HepG2 (cell line): ENCODE measurements around the gene PTPRCAP. TPM values are rescaled to one million over a fixed set of nuclear protein-coding genes. Genes with fewer than 3 reads are reported as not detected.

Experiments used
- ATRX ChIP-seq: sonication (generic); formaldehyde crosslinking; IDR thresholded peaks from 2 replicates; pipeline ENCODE4 v1.4.0; 2020; ENCODE audit warnings: missing genetic modification reagents, borderline replicate concordance
- CCAR2 ChIP-seq: fragments of 200-400 bp; formaldehyde crosslinking; optimal IDR thresholded peaks from 2 replicates; pipeline ENCODE3; 2018; ENCODE audit warnings: low read depth, mild to moderate bottlenecking, low read length, moderate library complexity
- EHMT2 ChIP-seq: fragments of 200-600 bp; sonication (generic); IDR thresholded peaks from 2 replicates; pipeline ENCODE4 v1.7.0; 2017; ENCODE audit warnings: antibody characterized with exemption, low read depth, low read length, borderline replicate concordance
- FIP1L1 ChIP-seq: fragments of 200-400 bp; formaldehyde crosslinking; IDR thresholded peaks from 2 replicates; pipeline ENCODE4 v1.6.1; 2018; ENCODE audit warnings: low read depth, mild to moderate bottlenecking, low read length, moderate library complexity, borderline replicate concordance; ENCODE audit not compliant: insufficient read depth
- FOXO1 ChIP-seq: sonication (generic); formaldehyde crosslinking; IDR thresholded peaks from 2 replicates; pipeline ENCODE4 v1.4.0; 2020; ENCODE audit warnings: missing genetic modification reagents
- GTF2F1 ChIP-seq: fragments of 150-350 bp; IDR thresholded peaks from 2 replicates; pipeline ENCODE4 v1.6.1; 2014; ENCODE audit warnings: low read length
- HNRNPH1 ChIP-seq: fragments of 200-400 bp; formaldehyde crosslinking; optimal IDR thresholded peaks from 2 replicates; pipeline ENCODE3; 2017; ENCODE audit warnings: mild to moderate bottlenecking, low read depth, low read length
- HOXD1 ChIP-seq: sonication (generic); formaldehyde crosslinking; IDR thresholded peaks from 2 replicates; pipeline ENCODE4 v1.5.0; 2020; ENCODE audit warnings: missing genetic modification reagents
- IKZF1 ChIP-seq: fragments of 450-650 bp; IDR thresholded peaks from 2 replicates; pipeline ENCODE4 v1.7.1; 2016
- KDM5B ChIP-seq: sonication (generic); formaldehyde crosslinking; IDR thresholded peaks from 2 replicates; pipeline ENCODE4 v1.4.0; 2020; ENCODE audit warnings: missing genetic modification reagents, mild to moderate bottlenecking, borderline replicate concordance
- NAIF1 ChIP-seq: sonication (generic); formaldehyde crosslinking; IDR thresholded peaks from 2 replicates; pipeline ENCODE4 v1.5.0; 2020; ENCODE audit warnings: mild to moderate bottlenecking, missing genetic modification reagents, borderline replicate concordance
- NBN ChIP-seq: fragments of 450-650 bp; conservative IDR thresholded peaks from 2 replicates; pipeline ENCODE4 v1.6.1; 2017
- NKX3-1 ChIP-seq: sonication (generic); formaldehyde crosslinking; IDR thresholded peaks from 2 replicates; pipeline ENCODE4 v1.5.0; 2020; ENCODE audit warnings: missing genetic modification reagents
- PAF1 ChIP-seq: IDR thresholded peaks from 2 replicates; pipeline ENCODE4 v1.6.1; 2016; ENCODE audit warnings: missing genetic modification reagents, missing compliant biosample characterization
- RBM39 ChIP-seq: fragments of 200-400 bp; formaldehyde crosslinking; IDR thresholded peaks from one replicate; pipeline ENCODE4 v1.6.1; 2018; ENCODE audit warnings: antibody characterized with exemption, mild to moderate bottlenecking, low read depth, low read length; ENCODE audit not compliant: poor library complexity, severe bottlenecking
- SMAD9 ChIP-seq: sonication (generic); formaldehyde crosslinking; IDR thresholded peaks from 2 replicates; pipeline ENCODE4 v1.5.1; 2020; ENCODE audit warnings: mild to moderate bottlenecking, missing genetic modification reagents
- SNRNP70 ChIP-seq: fragments of 200-400 bp; formaldehyde crosslinking; IDR thresholded peaks from 2 replicates; pipeline ENCODE4 v1.6.1; 2017; ENCODE audit warnings: mild to moderate bottlenecking, low read depth, low read length, moderate library complexity
- SOX5 ChIP-seq: IDR thresholded peaks from 2 replicates; pipeline ENCODE4 v1.6.1; 2016; ENCODE audit warnings: borderline replicate concordance
- SRSF9 ChIP-seq: fragments of 200-400 bp; formaldehyde crosslinking; IDR thresholded peaks from 2 replicates; pipeline ENCODE4 v1.6.1; 2018; ENCODE audit warnings: borderline replicate concordance, mild to moderate bottlenecking, low read depth, low read length; ENCODE audit not compliant: insufficient read depth, poor library complexity, severe bottlenecking
- TAF1 ChIP-seq: sonication (generic); formaldehyde crosslinking; IDR thresholded peaks from 2 replicates; pipeline ENCODE4 v1.4.0; 2020; ENCODE audit warnings: missing genetic modification reagents
- TEAD2 ChIP-seq: sonication (generic); formaldehyde crosslinking; IDR thresholded peaks from 2 replicates; pipeline ENCODE4 v1.9.0; 2021; ENCODE audit warnings: missing genetic modification reagents
- THRA ChIP-seq: sonication (generic); formaldehyde crosslinking; IDR thresholded peaks from 2 replicates; pipeline ENCODE4 v1.4.0; 2020; ENCODE audit warnings: missing genetic modification reagents, borderline replicate concordance
- TOPORS ChIP-seq: sonication (generic); formaldehyde crosslinking; IDR thresholded peaks from 2 replicates; pipeline ENCODE4 v1.8.0; 2023; ENCODE audit warnings: mild to moderate bottlenecking, missing genetic modification reagents
- ZC3H4 ChIP-seq: sonication (generic); formaldehyde crosslinking; IDR thresholded peaks from 2 replicates; pipeline ENCODE4 v1.4.0; 2020; ENCODE audit warnings: missing genetic modification reagents, borderline replicate concordance
- ZNF30 ChIP-seq: sonication (generic); formaldehyde crosslinking; IDR thresholded peaks from 2 replicates; pipeline ENCODE4 v1.5.0; 2020; ENCODE audit warnings: mild to moderate bottlenecking, missing genetic modification reagents
- ZNF484 ChIP-seq: sonication (generic); formaldehyde crosslinking; IDR thresholded peaks from 2 replicates; pipeline ENCODE4 v1.5.1; 2020; ENCODE audit warnings: mild to moderate bottlenecking, low read depth, missing genetic modification reagents, borderline replicate concordance
- ZNF570 ChIP-seq: sonication (generic); formaldehyde crosslinking; IDR thresholded peaks from 2 replicates; pipeline ENCODE4 v1.4.0; 2020; ENCODE audit warnings: mild to moderate bottlenecking, missing genetic modification reagents, borderline replicate concordance
- ZNF720 ChIP-seq: sonication (generic); formaldehyde crosslinking; IDR thresholded peaks from 2 replicates; pipeline ENCODE4 v1.4.0; 2020; ENCODE audit warnings: missing genetic modification reagents
- ZZZ3 ChIP-seq: sonication (generic); formaldehyde crosslinking; IDR thresholded peaks from 2 replicates; pipeline ENCODE4 v1.4.0; 2020; ENCODE audit warnings: missing genetic modification reagents, mild to moderate bottlenecking, borderline replicate concordance
- polyA plus RNA-seq, 8 experiments: library from polyadenylated mRNA; depleted of rRNA in 3 of 8; stranded (reverse) in 7 of 8; unstranded in 1 of 8; fragments of >200 nt; fragmentation: Illumina TruSeq in 4 of 8; extraction: Trizol in 4 of 8; gene quantifications; 2 replicates each; pipeline versions ENCODE4 v1.2.1 to v1.2.3, GENCODE V29; 2011 to 2016; ENCODE audit warnings: low read depth in 4 of 8, missing spikeins in 1 of 8, mixed read lengths in 1 of 8; ENCODE audit not compliant: insufficient read depth in 1 of 8
- total RNA-seq, 5 experiments: library from RNA; depleted of rRNA; stranded (reverse); fragments of >200 nt; fragmentation: Illumina TruSeq; extraction: Trizol; gene quantifications; 2 replicates each; pipeline ENCODE4 v1.2.3, GENCODE V29; 2016; ENCODE audit warnings: low read depth in 1 of 5
- TF ChIP-seq, protein P1 (sequence below): sonication (generic); formaldehyde crosslinking; IDR thresholded peaks from 2 replicates; pipeline ENCODE4 v1.4.0; 2020; ENCODE audit warnings: missing genetic modification reagents, low read depth, mild to moderate bottlenecking, borderline replicate concordance
- TF ChIP-seq, protein P2 (sequence below): IDR thresholded peaks from 2 replicates; pipeline ENCODE4 v1.6.1; 2012; ENCODE audit warnings: inconsistent platforms

Gene PTPRCAP
- total and polyA plus RNA-seq, 2 of the 13 experiments (the other 11 are each of a cell fraction or from before 2014, with no cell fraction given) = 0.60 to 0.70 TPM

GRCh38 chr11:67468759-67469507 lies 31.5 kb upstream of the PTPRCAP start, which contains the start of gene TMEM134 (continued):
- TF ChIP-seq SRSF9 (no peak), TEAD2 (CRISPR knock-in tag) (no peak), ZZZ3 (CRISPR knock-in tag) (no peak), ZNF484 (CRISPR knock-in tag) (no peak), THRA (CRISPR knock-in tag) (no peak; the same call in 1 of the 2 replicates), GTF2F1 (0 out of 2 replicates have a peak, but pooled peaks have one; percentile 42), SNRNP70 (no peak), TOPORS (CRISPR knock-in tag) (no peak; the same call in 1 of the 2 replicates), PAF1 (CRISPR knock-in tag) (no peak), HNRNPH1 (no peak), IKZF1 (no peak), NAIF1 (no peak), NKX3-1 (peak; percentile 59; the same call in 1 of the 2 replicates), RBM39 (no peak), FOXO1 (CRISPR knock-in tag) (no peak), ZNF30 (no peak), FIP1L1 (no peak), EHMT2 (no peak), SOX5 (CRISPR knock-in tag) (no peak; the same call in 1 of the 2 replicates), CCAR2 (no peak), TAF1 (CRISPR knock-in tag) (peak; percentile 81), ZNF720 (CRISPR knock-in tag) (no peak), HOXD1 (CRISPR knock-in tag) (peak; percentile 89; the same call in 1 of the 2 replicates), NBN (no peak), KDM5B (no peak), SMAD9 (CRISPR knock-in tag) (no peak), ZNF570 (CRISPR knock-in tag) (no peak), ATRX (CRISPR knock-in tag) (no peak), ZC3H4 (no peak)
- TF ChIP-seq, protein P1, sequence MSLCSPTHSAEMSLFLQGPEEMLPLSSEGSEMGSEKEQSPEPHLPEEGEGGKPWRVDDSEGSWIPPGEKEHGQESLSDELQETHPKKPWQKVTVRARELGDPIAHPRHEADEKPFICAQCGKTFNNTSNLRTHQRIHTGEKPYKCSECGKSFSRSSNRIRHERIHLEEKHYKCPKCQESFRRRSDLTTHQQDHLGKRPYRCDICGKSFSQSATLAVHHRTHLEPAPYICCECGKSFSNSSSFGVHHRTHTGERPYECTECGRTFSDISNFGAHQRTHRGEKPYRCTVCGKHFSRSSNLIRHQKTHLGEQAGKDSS (CRISPR knock-in tag) = peak; percentile 88; the same call in 1 of the 2 replicates
- TF ChIP-seq, protein P2, sequence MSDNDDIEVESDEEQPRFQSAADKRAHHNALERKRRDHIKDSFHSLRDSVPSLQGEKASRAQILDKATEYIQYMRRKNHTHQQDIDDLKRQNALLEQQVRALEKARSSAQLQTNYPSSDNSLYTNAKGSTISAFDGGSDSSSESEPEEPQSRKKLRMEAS = peak; percentile 58; the same call in 1 of the 2 replicates
